ENCODE measurements around the gene KRT37.
A peak's percentile ranks its signal among the peaks of the same experiment; 100 is the strongest.
"Not testable (repeated sequence)": the region's sequence is repeated elsewhere in the genome, so short reads cannot be mapped to it uniquely, and the experiment has no call there.

The KRT37 gene

DNA sequence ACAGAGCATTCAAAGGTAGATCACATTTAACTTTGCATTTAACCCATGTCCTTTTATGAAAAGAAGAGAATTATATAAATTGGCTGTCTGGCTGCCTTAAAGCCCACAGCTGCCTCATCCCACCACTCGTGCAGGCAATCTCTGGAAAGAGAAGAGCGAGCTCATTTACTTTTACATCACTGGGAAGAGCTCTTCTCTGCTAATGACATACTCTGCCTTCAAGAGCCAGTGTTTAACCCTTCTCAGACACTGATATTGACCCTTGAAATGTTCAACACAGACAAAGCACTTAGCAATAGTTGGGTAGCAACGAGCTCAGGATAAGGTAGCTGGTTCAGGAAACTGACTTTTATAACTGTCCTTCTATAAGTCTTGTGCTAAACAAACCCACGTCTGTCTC, 9.6 kb upstream of the KRT37 start:
- no peak for DNase-seq

DNA sequence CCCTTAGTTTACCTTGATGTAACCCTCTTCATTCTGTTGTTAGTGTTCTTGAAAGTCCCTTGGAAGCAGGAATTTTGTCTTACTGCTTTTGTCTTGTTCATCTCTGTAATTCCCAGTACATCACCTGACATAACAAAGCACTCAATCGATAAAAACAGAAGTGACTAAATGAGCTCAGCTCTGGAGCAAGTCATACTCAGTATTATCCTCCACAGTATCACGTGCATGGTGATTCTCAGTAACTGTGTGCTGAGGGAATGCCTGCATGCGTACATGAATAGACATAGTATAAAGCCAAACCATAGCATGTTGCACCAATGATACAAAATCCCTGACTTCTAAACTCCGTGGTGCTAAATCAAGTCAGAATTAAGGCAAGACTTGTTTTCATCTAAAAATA, 9.2 kb upstream of the KRT37 start:
- no peak for DNase-seq

DNA sequence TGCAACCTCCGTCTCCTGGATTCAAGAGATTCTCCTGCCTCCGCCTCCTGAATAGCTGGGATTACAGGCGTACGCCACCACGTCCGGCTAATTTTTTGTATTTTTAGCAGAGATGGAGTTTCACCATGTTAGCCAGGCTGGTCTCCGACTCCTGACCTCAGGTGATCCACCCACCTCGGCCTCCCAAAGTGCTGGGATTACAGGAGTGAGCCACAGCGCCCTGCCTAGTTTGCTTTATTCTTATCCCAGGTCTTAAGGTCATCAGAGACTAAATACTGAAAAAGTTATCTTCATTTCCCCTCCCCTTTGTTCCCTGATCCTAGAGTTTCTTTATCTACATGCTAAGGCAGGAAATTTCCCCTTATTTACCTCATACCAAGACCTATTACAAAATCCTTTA, 6.0 kb upstream of the KRT37 start:
- not testable (repeated sequence) for DNase-seq

DNA sequence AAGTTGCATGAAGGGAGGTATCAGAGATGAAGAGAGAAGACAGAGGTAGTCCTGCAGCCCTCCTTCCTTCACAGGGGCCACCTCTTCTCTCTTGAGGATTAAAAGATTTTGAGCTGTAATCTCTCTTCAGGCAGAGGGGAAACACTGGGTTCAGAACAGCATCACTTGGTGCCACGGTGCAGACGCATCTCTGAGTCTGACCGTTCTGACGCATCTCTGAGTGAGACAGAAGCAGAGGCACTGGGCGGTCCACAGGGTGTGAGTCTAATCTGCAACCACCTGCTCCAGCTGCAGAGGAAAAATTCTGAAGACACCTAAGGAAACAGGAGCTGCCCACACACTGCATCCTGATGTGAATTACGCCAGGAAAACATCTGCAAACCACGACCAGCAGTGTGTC, 5.3 kb upstream of the KRT37 start:
- no peak for DNase-seq

DNA sequence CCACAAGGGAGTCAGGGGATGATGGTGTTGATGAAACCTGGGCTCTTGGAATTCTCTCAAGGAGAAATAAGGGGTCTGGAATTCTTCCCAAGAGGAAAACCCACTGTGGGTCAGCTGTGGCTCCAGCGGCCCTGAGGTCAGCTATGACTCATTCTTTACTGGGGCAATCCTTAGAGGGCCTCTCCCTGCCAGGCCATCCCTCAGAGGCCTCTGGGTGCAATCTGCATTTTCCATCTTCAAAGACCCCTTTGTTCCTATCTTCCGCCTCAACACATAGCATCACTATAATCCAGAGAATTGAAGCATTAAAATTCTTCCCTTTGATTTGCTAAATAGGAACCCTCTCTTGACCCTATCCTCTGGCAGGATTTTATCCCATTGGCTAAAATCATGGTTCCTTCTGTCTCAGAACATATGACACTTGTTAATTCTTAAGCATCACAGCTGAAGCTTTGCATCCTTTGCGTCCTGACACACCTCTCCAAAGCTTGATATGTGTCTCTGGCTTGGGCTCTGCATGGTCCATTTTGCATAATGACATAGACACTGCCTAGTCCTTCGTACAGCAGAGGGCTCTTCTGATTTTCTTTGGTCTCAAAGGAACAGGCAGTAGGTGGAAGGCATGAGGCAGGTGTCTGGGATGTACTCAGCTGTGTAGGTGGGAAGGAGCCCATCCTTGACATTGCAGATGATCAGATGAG, 4.4 kb upstream of the KRT37 start:
- no peak for DNase-seq

DNA sequence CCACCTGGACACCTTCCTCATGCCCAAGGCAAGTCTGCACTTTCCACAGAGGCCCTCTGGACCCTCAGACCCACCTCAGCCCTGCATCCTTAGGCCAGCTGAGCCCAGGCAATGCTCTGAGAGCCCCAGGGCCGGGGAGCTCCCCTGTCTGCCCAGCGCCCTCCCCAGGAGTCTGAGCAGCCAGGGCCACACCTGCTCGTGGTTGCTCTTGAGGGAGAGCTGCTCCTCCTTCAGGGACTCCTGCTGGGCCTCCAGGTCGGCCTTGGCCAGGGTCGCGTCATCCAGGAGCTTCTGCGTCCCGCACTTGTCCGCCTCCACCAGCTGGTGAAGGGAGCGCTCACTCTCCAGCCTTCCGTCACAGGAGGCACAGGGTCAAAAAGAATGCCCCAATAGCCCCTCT, 1.8 kb downstream of the KRT37 start:
- DNase-seq, result not testable (repeated sequence)

DNA sequence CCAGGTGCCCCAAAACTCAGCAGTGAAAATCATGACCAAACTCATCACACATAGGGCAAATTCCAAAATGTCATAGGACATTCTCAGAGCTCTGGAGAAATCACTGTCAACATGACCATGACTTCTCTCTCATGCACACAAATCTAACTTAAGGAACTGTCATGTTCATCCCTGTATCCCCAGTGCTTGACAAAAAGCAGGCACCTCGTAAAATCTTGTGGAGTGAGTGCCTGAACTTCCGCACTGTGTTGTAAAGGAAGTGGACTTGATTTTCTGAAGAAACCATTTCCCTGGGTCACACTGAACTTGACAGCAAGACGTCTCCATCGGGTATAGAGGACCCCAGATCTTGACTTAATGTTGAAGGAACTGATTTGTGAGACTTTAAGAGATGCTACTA, 2.8 kb downstream of the KRT37 start:
- no peak for DNase-seq

DNA sequence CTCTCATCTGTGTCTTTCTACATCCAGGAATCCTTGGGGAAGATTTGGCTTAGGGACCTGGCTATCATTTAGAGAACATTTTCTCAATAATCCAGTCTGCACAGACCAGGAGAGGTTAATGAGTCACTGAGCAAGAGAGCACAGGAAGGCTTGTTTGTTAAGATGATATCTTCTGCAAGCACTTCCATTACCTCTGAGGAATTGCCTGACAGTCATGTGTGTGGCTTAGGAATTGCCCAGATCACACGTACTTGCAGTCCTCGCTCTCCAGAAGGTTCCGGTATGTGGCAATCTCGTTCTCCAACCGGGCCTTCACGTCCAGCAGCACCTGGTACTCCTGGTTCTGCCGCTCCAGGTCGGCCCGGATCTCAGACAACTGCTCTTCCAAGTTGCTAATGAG, 3.3 kb downstream of the KRT37 start:
- no peak for DNase-seq

DNA sequence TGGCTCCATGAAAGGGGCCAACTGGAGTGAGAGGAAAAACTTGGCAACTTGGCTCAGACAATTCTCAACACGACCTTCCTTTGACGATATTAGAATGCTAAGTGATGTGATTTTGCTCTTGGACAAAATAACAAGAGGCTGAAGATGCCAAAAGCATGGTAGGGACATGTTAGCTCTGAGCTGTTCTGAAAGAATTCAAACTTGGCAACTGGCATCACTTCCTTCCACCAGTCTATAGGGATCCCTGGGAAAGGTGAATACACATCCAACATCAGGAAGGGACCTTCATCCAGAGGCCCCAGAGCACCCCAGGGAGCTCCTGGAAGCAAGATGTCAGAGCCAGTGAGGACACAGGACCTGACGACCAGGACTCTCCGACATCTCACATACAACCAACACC, 4.3 kb downstream of the KRT37 start:
- no peak for DNase-seq

DNA sequence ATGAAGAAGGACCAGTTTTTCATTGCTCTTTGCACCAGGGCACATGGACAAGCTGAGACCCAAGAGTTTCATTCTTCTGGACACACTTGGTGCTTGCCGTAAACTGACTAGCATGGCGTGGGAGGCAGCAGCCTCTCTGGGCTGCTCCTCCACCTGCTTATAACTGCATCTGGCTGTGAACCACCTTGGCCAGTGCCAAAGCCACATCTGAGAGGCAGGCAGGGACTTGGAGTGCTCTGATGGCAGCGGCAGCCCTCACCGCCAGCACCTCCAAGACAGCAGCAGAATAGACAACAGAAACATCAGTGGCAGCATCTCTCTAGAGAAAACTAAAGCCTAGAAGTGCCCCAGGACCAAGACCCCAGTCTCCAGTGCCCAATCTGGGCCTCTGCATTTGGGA, 4.7 kb downstream of the KRT37 start:
- no peak for DNase-seq

DNA sequence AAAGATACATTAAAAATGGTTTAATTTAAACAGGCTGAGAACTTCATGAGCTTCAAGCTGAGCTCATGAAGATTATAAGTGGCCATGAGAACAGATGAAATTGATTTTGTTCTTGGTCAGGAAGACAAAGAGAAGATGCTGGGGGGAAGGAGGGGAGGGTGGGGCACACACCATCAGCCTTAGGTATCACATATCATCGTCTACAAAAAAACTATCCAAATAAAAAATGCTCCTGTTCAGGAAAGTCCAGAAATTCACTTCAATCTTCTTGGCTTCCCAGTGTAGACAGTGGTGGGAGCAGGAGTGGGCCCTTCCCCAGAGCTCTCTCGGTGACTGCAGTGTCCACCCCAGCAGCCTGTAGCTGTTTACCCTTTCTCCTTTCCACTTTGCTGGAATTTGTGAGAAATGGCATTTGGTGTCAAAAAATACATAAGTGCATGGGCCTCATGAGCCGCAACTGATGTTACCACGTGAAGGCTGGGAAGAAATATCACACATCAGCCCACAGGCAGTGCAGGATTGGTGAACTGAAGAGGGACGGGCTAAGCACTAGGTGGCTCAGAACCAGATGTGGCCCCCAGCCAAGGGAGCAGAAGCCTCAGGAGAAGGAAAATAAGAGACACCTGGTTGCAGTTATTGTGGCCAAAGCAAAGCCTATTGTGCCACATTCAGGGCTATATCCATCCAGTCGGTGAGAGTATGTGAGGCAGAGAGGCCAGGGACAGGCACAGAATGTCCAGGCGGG, 6.1 kb downstream of the KRT37 start:
- no peak for DNase-seq

DNA sequence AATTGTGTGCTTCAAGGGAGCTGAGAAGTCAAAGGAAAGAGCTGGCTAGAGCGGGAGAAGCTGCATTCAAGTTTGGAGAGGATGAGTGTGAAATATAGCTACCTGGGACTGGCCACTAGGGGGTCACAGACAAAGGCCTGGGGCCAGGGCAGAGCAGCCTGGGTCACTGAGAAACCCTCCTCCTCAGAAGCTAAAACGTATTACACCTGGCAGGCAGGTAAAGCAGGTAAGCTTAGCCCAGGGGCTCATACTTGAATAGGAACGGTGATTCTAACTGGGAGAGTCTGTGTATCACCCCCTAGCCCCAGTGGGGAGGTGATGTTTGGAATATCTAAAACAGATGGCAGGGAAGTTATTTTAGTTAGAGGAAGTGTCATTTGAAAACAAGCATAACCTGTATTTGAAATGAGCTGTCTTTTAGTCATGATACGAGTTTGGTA, 6.8 kb downstream of the KRT37 start:
- DNase-seq, result no peak

DNA sequence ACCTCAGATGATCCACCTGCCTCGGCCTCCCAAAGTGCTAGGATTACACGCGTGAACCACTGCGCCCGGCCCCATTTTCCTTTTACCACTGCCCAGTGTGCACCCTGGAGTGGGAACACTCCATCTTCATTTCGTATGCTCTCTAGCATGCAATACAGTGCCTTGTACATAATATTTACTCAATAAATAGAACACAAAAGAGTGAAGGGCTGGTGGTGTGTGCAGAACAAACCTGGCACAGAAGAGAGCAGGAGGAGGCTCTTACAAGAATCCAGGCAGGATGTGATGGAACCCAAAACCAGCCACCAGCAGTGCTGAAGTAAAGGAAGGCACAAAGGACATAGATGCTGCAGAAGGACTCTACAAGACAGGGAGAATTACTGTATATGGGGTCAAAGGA, 7.3 kb downstream of the KRT37 start:
- DNase-seq, result no peak

DNA sequence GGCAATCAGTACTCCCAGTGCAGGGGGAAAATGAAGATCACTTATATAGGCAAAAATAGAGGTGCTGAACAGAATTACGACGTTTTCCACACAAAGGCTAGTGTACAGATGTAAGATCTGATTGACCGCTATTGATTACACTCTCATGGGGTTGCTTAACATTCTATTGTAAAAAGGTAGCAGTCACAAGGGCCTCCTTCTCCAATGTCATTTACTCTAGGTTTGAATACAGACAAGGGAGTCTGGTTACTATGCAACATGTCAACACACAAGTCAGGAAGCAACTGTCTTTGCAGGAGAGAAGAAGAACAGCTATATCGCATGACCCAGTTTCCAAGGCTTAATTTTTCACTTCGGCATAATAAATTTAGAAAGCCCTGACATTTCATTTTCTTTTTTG, 7.9 kb downstream of the KRT37 start:
- DNase-seq, result no peak

DNA sequence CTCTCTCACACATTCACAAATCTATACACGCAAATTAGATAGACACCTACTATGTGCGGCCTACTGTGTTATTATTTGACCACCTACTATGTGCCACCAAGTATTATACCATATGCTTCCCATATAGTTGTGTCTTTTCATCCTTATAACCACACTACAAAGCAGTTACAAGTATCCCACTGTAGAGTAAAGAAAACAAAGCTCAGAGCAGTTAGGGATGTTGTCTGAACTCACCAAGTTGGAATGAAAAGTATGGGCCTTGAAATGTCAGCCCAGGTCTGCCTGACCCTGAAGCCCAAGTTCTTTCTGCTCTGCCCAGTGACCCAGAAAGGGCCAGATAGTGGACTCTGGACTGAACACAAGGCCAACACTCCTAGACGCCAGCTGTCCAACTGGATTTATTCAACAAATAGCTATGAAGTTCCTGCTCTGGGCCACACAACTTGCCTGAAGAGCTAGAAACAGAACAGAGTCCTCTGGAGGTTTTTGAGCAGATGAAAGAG, 8.5 kb downstream of the KRT37 start:
- no peak for DNase-seq

DNA sequence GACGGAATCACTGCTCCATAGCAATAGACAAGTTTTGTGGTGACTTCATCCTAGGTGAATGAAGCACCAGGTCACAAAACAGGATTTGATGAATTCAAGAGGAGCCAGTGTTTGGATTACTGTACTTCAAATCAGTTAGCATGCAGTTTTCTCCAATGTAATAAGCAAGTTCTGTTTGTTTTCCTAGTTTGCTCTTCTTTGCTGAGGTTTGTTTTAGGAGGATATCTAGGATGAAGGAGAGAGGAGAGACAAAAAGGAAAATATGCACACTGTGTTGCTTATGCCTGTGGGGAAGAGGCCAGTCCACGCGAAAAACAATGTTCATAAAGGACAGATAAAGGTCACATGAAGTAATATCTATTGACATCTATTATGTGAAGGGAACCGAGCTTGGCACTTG, 9.0 kb downstream of the KRT37 start:
- DNase-seq, result no peak

DNA sequence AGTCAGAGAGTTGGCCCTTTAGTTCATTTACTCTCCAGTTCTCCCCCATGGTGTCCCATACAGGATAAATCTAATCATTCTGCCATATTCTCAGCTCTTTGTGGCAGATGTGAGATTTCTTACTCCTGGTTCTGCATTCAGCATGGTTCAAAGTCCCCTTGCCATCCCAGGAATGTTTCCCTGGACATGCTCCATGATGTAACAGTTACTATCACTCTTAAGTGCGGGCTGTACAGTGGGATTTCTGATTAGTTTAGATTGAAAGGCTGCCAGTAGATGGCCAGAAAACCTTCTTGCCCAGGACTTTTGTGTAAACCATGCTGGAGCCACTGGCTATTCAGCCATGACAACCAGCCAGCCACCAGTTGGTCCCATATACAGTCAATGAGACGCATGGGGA, 10.4 kb downstream of the KRT37 start:
- DNase-seq, result no peak

DNA sequence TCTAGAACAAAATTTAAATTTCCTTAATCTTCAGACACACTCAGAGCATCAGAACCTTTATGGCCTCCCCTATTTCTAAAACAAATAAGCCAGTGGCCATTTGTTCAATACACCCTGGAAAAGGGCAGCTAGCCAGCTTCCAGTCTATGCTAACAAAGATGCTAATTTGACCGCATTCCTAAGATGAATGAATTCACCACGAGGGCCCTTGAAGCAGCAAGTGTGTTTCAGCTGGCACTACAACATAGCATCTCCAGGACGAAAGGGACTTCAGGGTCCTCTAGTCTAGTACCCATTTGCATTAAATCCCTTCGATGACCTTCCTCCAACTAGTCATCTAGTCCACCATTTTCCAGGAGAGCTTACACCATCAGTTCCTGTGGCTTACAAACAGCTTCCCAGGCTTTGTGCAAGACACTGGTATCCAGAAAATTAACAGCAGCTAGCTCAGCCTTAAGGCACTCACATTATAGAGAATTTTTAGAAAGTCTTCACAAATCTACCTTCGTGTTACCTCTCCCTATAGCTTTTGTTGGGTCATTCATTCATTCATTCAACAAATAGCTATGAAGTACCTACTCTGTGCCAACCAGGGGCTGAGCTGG, 10.9 kb downstream of the KRT37 start:
- DNase-seq, result no peak

DNA sequence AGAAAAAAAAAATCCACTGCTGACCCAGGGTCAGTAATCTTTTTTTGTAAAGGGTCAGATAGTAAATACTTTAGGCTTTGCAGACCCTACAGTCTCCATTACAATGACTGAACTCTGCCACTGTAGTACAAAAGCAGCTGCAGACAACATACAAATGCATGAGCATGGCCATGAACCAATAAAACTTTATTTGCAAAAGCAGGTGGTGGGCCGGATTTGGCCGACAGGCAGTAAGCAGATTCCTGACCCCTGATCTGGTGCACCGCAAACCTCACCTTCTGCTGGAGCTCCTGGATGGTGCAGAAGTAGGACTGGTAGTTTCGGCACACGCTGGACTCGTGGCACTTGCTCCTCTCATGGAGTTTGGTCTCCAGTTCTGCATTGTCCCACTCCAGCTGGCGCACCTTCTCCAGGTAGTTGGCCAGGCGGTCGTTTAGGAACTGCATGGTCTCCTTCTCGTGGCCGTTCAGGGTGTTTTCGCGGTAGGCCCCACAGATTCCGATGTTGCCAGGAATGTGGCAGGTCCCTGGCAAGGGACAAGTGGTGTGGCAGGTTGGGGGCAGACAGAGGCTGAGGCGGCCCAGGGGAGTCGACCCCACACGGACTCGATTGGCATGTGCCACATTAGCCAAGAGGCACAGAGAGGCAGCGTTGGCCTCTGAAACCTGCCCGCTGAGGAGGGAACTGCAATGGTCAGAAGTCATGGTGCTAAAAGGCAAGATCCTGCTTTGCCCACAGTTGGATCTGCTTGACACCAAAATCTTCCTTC, 13.1 kb downstream of the KRT37 start:
- DNase-seq, result no peak

DNA sequence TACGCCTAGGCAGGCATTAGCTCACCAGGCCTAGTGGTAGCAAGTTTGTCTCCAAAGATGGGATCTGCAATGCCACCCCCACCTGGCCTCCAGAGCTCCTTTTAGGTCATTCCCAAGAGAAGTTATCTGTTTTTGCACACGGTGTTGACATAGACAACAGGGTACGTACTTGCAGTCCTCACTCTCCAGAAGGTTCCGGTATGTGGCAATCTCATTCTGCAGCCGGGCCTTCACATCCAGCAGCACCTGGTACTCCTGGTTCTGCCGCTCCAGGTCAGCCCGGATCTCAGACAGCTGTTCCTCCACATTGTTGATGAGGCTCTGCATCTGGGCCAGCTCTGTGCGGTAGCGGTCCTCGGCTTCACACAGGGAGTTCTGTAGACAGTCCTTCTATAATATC, 17.2 kb downstream of the KRT37 start:
- DNase-seq, result no peak

DNA sequence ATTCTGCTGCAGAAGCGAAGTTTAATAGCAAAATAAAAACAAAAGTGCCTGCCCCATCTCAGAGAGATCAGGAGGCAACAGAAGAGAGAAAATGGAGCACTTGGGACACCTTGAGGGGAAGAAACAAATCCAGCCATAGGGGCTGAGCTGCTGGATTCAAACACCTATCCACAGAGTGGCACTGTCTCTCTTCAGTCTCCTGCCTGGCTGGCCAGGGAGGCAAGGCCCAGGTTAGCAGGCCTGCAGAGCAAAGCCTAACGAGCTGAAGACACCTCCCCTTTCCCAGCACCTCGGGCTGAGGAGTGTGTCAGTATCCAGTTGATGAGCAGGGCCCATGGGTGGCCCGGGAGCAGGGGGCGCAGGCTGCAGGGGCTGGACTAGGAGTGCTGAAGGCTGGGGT, 18.2 kb downstream of the KRT37 start:
- DNase-seq, result no peak

DNA sequence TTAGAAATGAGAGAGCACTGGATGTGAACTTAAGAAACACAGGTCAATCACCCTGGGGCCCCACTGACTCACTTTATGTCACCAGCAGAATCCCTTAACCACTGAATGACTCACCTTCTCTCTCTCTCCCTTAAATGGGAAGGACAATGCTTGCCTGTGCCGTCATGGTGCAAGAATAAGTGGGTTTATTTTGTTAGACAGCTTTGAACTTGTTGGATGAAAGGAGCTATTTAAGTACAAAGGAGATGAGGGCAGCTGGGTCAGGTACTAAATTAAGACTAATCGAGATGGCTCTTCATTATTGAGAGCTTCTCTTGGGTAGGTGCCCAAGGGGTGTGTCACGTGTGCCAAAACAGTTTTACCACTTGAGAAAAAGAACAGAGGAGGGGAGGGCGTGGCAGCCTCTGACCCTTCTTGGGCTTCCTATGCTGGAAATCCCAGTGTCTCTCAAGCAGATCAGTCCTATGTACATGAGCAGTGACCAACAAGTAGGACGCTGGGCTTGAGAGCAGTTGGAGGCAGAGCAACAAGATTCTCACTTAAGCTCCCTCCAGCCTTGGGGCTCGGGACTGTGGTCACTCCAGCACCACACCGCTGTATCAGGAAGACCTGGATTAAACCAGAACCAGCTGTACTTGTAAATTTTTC, 20.2 kb downstream of the KRT37 start:
- DNase-seq, result peak; percentile 29
